Epithelial cell of esophagus (primary cell): Measurements from ENCODE around the gene MYH11.

Source experiments
- DNase-seq: peaks from one replicate; pipeline ENCODE4 v3.0.0; 2010; ENCODE audit warnings: low read depth
- H3K4me3 ChIP-seq: 2 replicates; pipeline ENCODE4 v1.5.1; 2011; ENCODE audit warnings: mild to moderate bottlenecking, low read length, control low read depth
- TF ChIP-seq, protein P1 (sequence below): IDR thresholded peaks from 2 replicates; pipeline ENCODE4 v1.5.1; 2011; ENCODE audit warnings: low read depth, mild to moderate bottlenecking, low read length, control low read depth, inconsistent platforms; ENCODE audit not compliant: insufficient read depth; ENCODE audit errors: missing control alignments

MYH11 gene

DNA sequence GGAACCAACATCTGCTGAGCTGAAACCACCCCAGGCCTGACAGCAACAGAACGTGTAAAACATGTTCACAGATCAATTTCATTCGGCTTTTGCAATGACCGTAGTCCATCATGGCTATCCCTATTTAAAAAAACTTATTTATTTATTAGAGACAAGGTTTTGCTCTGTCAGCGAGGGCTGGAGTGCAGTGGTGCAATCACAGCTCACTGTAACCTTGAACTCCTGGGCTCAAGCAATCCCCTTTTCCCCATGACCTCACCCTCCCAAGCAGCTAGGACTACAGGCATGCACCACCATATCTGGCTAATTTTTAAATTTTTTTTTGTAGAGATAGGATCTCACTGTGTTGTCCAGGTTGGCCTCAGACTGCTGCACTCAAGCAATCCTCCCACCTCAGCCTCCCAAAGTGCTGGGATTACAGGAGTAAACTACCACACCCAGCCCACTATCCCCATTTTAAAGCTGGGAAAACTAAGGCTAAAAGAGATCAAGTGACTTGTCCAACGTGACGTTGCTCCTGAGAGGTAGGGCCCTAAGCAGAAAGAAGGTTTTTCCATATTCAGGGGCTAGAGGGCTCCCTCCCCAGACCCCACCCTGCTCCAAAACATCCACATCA is 77.7 kb downstream of the MYH11 start:
- no peak overlapping the region for H3K4me3 ChIP-seq
- DNase-seq, result no peak
- TF ChIP-seq, protein P1, sequence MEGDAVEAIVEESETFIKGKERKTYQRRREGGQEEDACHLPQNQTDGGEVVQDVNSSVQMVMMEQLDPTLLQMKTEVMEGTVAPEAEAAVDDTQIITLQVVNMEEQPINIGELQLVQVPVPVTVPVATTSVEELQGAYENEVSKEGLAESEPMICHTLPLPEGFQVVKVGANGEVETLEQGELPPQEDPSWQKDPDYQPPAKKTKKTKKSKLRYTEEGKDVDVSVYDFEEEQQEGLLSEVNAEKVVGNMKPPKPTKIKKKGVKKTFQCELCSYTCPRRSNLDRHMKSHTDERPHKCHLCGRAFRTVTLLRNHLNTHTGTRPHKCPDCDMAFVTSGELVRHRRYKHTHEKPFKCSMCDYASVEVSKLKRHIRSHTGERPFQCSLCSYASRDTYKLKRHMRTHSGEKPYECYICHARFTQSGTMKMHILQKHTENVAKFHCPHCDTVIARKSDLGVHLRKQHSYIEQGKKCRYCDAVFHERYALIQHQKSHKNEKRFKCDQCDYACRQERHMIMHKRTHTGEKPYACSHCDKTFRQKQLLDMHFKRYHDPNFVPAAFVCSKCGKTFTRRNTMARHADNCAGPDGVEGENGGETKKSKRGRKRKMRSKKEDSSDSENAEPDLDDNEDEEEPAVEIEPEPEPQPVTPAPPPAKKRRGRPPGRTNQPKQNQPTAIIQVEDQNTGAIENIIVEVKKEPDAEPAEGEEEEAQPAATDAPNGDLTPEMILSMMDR, result no peak

DNA sequence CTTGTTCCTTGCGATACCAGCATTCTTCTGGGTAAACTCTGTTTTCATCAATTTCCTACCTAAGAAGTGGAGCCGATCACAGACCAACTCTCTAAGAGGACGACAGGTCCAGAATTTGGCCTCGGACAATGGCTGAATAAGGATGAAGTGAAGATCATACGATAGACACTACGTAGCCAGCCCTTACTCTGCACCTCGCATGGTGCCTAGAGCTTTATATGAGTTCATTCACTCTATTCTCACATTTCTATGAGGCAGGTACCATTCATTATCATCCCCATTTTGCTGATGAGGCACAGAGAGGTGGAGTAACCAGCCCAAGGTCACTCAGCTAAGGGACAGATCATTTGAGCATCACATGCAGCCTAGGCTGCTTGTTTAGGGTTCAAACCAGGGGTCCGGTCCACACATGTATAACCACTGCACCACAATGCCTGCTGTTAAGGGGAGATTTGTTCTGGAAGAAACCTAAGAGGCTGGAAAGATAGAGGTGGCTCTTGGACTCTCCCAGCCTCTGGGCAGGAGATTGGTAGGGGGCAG is 78.6 kb downstream of the MYH11 start:
- DNase-seq, result no peak
- TF ChIP-seq, protein P1, result no peak
- H3K4me3 ChIP-seq, result no peak overlapping the region

DNA sequence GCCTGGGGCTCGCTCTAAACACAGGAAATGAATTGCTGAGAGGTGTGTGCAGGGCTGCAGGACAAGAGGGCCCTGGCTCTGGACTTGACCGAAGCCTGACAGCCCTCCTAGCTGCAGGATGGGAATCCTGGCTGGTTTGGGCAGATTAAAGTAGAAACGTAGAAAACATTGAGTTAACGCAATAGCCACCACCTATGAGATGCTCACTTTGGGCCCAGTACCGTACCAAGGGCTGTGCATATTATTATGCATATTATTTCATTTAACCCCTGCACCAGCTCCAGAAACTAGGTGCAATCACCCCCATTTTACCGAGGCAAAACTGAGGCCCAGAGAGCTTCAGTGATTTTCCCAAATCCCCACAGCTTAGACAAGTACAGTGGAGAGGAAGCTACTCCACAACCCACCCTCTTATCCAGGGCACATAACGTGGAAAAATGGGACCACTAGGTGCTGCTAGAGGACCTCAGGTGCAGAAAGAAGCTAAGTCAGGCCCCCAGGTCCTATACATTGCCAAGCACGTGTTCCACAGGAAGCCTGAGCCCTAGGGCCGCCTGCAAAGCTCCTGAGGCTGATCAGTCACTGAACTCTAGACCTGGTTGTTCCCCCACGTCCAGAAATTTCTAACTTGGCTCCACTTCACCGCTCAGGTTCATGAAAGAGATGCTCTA is 79.2 kb downstream of the MYH11 start:
- TF ChIP-seq, protein P1, result peak; percentile 36
- peak; percentile 45 for DNase-seq
- no peak overlapping the region for H3K4me3 ChIP-seq

DNA sequence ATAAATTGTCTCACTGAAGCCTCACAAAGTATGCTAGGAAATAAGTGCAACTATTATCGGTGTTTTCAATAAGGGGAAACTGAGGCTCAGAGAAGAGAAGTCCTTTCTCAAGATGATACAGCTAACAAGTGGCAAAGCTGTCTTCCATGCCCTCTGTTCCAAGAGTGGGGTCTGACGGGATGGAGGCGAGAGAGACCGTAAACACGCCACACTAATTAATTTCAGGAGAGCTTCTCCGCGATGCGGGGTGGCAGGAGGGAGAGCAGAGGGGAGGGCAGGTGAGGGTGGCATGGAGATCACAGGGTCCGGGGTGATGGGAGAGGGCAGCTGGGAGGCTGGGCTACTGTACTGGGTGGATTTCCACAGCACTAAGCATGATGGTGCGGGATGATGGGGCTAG is 80.3 kb downstream of the MYH11 start:
- no peak for DNase-seq
- TF ChIP-seq, protein P1, result no peak
- no peak overlapping the region for H3K4me3 ChIP-seq

DNA sequence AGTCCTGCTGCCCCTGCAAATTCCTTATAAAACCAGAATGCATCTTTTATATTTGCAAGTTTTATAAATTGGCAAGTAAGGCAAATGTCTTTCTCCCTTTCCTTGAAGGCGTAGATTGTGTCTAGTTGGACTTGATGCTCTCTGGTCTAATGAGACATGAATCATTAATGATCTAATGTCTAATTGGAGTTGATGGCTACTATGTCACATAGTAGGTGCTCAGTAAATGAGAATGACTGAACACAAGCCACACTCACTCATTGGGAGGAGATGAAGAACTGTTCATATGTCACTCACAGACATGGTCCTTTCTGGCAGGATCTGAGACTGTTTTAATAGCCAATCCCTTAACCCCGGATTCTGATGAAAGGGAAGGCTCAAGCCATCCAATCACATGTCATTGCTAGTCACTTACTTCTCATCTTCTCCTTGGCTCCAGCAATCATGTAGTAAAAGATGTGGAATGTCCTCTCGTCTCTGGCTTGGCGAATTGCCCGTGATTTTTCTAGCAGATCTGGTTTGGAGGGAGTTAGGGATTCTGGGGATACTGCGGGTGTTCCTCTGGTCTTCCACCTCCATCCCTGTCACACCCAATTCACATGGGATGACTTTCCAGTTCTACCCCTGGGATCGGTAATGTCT is 81.0 kb downstream of the MYH11 start:
- TF ChIP-seq, protein P1, result no peak
- DNase-seq, result peak; percentile 8
- no peak overlapping the region for H3K4me3 ChIP-seq

DNA sequence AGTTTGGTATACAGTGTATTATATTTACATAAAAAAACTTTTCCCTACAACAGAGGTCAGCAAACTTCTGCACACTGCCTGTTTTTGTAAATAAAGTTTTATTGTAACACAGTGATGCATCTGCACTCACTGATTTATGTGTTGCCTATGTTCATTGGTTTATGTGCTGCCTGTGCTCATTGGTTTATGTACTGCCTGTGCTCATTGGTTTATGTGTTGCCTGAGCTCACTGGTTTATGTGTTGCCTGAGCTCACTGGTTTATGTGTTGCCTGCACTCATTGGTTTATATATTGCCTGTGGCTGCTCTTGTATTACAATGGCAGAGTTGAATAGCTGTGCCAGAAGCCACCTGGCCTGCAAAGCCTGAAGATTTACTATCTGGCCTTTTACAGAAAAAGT is 81.6 kb downstream of the MYH11 start:
- TF ChIP-seq, protein P1, result no peak
- DNase-seq, result peak; percentile 8
- no peak overlapping the region for H3K4me3 ChIP-seq
